H1 (cell line): ENCODE data around the gene SLC9C1. TPM values are rescaled to one million over a fixed set of nuclear protein-coding genes. Genes with fewer than 3 reads are reported as not detected.

Experiments used
- CTCF ChIA-PET: fragments of 300-600 bp; sonication (Branson Sonifier 250); formaldehyde crosslinking; loops from one replicate; lab custom pipeline; 2021; ENCODE audit not compliant: partially characterized antibody; lab: Charles Lee
- POLR2A ChIA-PET: fragments of 300-600 bp; sonication (Branson Sonifier 250); formaldehyde crosslinking; loops from one replicate; lab custom pipeline; 2021; ENCODE audit warnings: inconsistent platforms; ENCODE audit not compliant: partially characterized antibody; lab: Charles Lee
- DNase-seq, 2 experiments: peaks; one replicate each; pipeline versions ENCODE4 v3.0.0 to v3.0.0-alpha.2; 2010 to 2022; ENCODE audit warnings: low spot score in 2 of 2, low read depth in 1 of 2, mixed read lengths in 1 of 2
- FAIRE-seq: peaks from 2 replicates; lab custom pipeline; 2011; peaks lifted over from hg19 to GRCh38; lab: Jason Lieb, UNC
- H2AFZ ChIP-seq: 2 replicates; pipeline ENCODE4 v1.8.1; 2012; ENCODE audit warnings: low read length, inconsistent platforms
- H2AK5ac ChIP-seq: 2 replicates; pipeline ENCODE4 v1.6.1; 2013; ENCODE audit warnings: low read depth, low read length
- H2BK120ac ChIP-seq: replicated peaks from 2 replicates; pipeline ENCODE3; 2013; ENCODE audit warnings: low read depth, low read length, inconsistent platforms
- H2BK12ac ChIP-seq: 2 replicates; pipeline ENCODE4 v1.6.1; 2013; ENCODE audit warnings: low read depth, low read length
- H2BK15ac ChIP-seq: 2 replicates; pipeline ENCODE4 v1.6.1; 2013; ENCODE audit warnings: low read length
- H2BK20ac ChIP-seq: 2 replicates; pipeline ENCODE4 v1.6.1; 2013; ENCODE audit warnings: low read length
- H2BK5ac ChIP-seq: 2 replicates; pipeline ENCODE4 v1.6.1; 2013; ENCODE audit warnings: low read depth, low read length
- H3K14ac ChIP-seq: 2 replicates; pipeline ENCODE4 v1.6.1; 2013; ENCODE audit warnings: inconsistent platforms; ENCODE audit not compliant: insufficient read length
- H3K18ac ChIP-seq: 2 replicates; pipeline ENCODE4 v1.6.1; 2013; ENCODE audit warnings: low read length; ENCODE audit errors: extremely low read depth
- H3K23ac ChIP-seq: 2 replicates; pipeline ENCODE4 v1.6.1; 2013; ENCODE audit warnings: inconsistent platforms; ENCODE audit not compliant: insufficient read length
- H3K23me2 ChIP-seq: 2 replicates; pipeline ENCODE4 v1.6.1; 2013; ENCODE audit warnings: low read depth, low read length
- H3K27ac ChIP-seq: 2 replicates; pipeline ENCODE4 v1.6.1; 2011; ENCODE audit warnings: low read depth, low read length, inconsistent platforms
- H3K27me3 ChIP-seq, 4 experiments: replicated peaks in 1 of 4; 1 replicate in 1 of 4; 2 replicates in 3 of 4; pipeline versions ENCODE4 v1.6.1 to v1.8.1; 2011 to 2013; ENCODE audit warnings: low read length in 3 of 4, mild to moderate bottlenecking in 3 of 4, inconsistent platforms in 2 of 4, mixed read lengths in 2 of 4, moderate library complexity in 1 of 4; ENCODE audit not compliant: control insufficient read depth in 3 of 4, insufficient read depth in 3 of 4; ENCODE audit errors: extremely low read depth in 1 of 4
- H3K36me3 ChIP-seq, 4 experiments: 2 replicates each; pipeline versions ENCODE4 v1.6.1 to v1.8.1; 2011 to 2013; ENCODE audit warnings: mild to moderate bottlenecking in 4 of 4, low read length in 3 of 4, moderate library complexity in 2 of 4, control low read depth in 1 of 4, inconsistent platforms in 1 of 4; ENCODE audit not compliant: insufficient read depth in 4 of 4, control insufficient read depth in 2 of 4
- H3K4ac ChIP-seq: replicated peaks from 2 replicates; pipeline ENCODE3; 2013; ENCODE audit warnings: low read length, low read depth, mixed read lengths, inconsistent platforms; ENCODE audit not compliant: insufficient read length
- H3K4me1 ChIP-seq, 4 experiments: replicated peaks in 1 of 4; 1 replicate in 1 of 4; 2 replicates in 3 of 4; pipeline versions ENCODE4 v1.6.1 to v1.8.1; 2011 to 2013; ENCODE audit warnings: low read length in 3 of 4, inconsistent platforms in 2 of 4, mixed read lengths in 1 of 4; ENCODE audit not compliant: insufficient read depth in 4 of 4, control insufficient read depth in 3 of 4
- H3K4me2 ChIP-seq, 2 experiments: 2 replicates each; pipeline versions ENCODE4 v1.6.1 to v1.8.1; 2011 to 2013; ENCODE audit warnings: low read depth in 2 of 2, low read length in 2 of 2, control low read depth in 1 of 2, inconsistent platforms in 1 of 2, mild to moderate bottlenecking in 1 of 2; ENCODE audit not compliant: insufficient read depth in 1 of 2
- H3K4me3 ChIP-seq, 4 experiments: fragments of 200-600, 300-600 bp in 1 of 4; sonication (generic), shearing (Covaris generic), sonication (Bioruptor Twin) in 1 of 4; 2 replicates each; pipeline versions ENCODE4 v1.5.1 to v1.8.1; 2011 to 2016; ENCODE audit warnings: low read length in 4 of 4, low read depth in 3 of 4, control low read depth in 2 of 4, inconsistent platforms in 2 of 4, mild to moderate bottlenecking in 2 of 4, mixed read lengths in 1 of 4, moderate library complexity in 1 of 4; ENCODE audit not compliant: insufficient read depth in 2 of 4; ENCODE audit errors: extremely low read depth in 1 of 4
- H3K56ac ChIP-seq: replicated peaks from 2 replicates; pipeline ENCODE3; 2013; ENCODE audit warnings: low read depth, mild to moderate bottlenecking, mixed read lengths, low read length, inconsistent platforms; ENCODE audit not compliant: insufficient read length
- H3K79me1 ChIP-seq: 2 replicates; pipeline ENCODE4 v1.6.1; 2013; ENCODE audit warnings: low read depth, low read length, control low read depth
- H3K79me2 ChIP-seq, 2 experiments: 2 replicates each; pipeline versions ENCODE4 v1.6.1 to v1.8.1; 2012 to 2013; ENCODE audit warnings: low read length in 2 of 2, mild to moderate bottlenecking in 2 of 2, inconsistent platforms in 1 of 2; ENCODE audit not compliant: insufficient read depth in 2 of 2, control insufficient read depth in 1 of 2
- H3K9ac ChIP-seq, 4 experiments: replicated peaks in 1 of 4; 1 replicate in 1 of 4; 2 replicates in 3 of 4; pipeline versions ENCODE4 v1.6.1 to v1.8.1; 2011 to 2013; ENCODE audit warnings: low read depth in 3 of 4, low read length in 3 of 4, control low read depth in 2 of 4, mild to moderate bottlenecking in 2 of 4, moderate library complexity in 2 of 4, inconsistent platforms in 1 of 4; ENCODE audit errors: extremely low read depth in 1 of 4
- H3K9me3 ChIP-seq, 2 experiments: 2 replicates each; pipeline versions ENCODE4 v1.6.1 to v1.8.1; 2012 to 2013; ENCODE audit warnings: mild to moderate bottlenecking in 2 of 2, moderate library complexity in 2 of 2, control low read depth in 1 of 2, inconsistent platforms in 1 of 2, low read depth in 1 of 2, low read length in 1 of 2, mixed read lengths in 1 of 2; ENCODE audit not compliant: insufficient read depth in 2 of 2
- H4K20me1 ChIP-seq, 2 experiments: replicated peaks in 1 of 2; 2 replicates each; pipeline versions ENCODE3 to v1.8.1; 2011 to 2013; ENCODE audit warnings: inconsistent platforms in 2 of 2, low read length in 2 of 2, mild to moderate bottlenecking in 1 of 2; ENCODE audit not compliant: insufficient read depth in 2 of 2, control insufficient read depth in 1 of 2
- H4K5ac ChIP-seq: 2 replicates; pipeline ENCODE4 v1.6.1; 2013; ENCODE audit warnings: low read length, low read depth, mixed read lengths, inconsistent platforms; ENCODE audit not compliant: insufficient read length
- H4K8ac ChIP-seq: 2 replicates; pipeline ENCODE4 v1.8.0; 2013; ENCODE audit warnings: mild to moderate bottlenecking, moderate library complexity, low read length, inconsistent platforms; ENCODE audit not compliant: insufficient read depth; ENCODE audit errors: extremely low read depth
- H4K91ac ChIP-seq: replicated peaks from 2 replicates; pipeline ENCODE3; 2013; ENCODE audit warnings: low read length, mixed read lengths, inconsistent platforms; ENCODE audit not compliant: insufficient read length
- ASH2L ChIP-seq: fragments of 200-600, 300-600 bp; sonication (generic); IDR thresholded peaks from one replicate; pipeline ENCODE4 v1.7.1; 2017; ENCODE audit warnings: low read length
- BACH1 ChIP-seq: IDR thresholded peaks from 2 replicates; pipeline ENCODE4 v1.6.1; 2012; ENCODE audit warnings: low read length, improper control_type of control experiment
- CHD2 ChIP-seq: IDR thresholded peaks from 2 replicates; pipeline ENCODE4 v1.6.1; 2012; ENCODE audit warnings: low read length, improper control_type of control experiment
- HDAC2 ChIP-seq, 2 experiments: fragments of 300-600 bp in 1 of 2; sonication (generic) in 1 of 2; IDR thresholded peaks; 2 replicates each; pipeline ENCODE4 v1.6.1; 2011 to 2012; ENCODE audit warnings: low read depth in 2 of 2, low read length in 2 of 2, mild to moderate bottlenecking in 2 of 2, moderate library complexity in 2 of 2, borderline replicate concordance in 1 of 2, inconsistent platforms in 1 of 2
- KDM1A ChIP-seq: fragments of 200-600, 300-600 bp; sonication (generic); IDR thresholded peaks from 2 replicates; pipeline ENCODE4 v1.7.1; 2016; ENCODE audit warnings: mild to moderate bottlenecking, low read length, borderline replicate concordance
- POLR2A ChIP-seq, 2 experiments: IDR thresholded peaks; 1 replicate in 1 of 2; 2 replicates in 1 of 2; pipeline ENCODE4 v1.6.1; 2011; ENCODE audit warnings: low read depth in 2 of 2, low read length in 2 of 2, mild to moderate bottlenecking in 2 of 2; ENCODE audit errors: control extremely low read depth in 1 of 2
- POU5F1 ChIP-seq: IDR thresholded peaks from 2 replicates; pipeline ENCODE4 v1.6.1; 2011; ENCODE audit warnings: low read depth, mild to moderate bottlenecking, low read length, moderate library complexity
- RNF2 ChIP-seq: fragments of 200-900, 300-1000 bp; sonication (generic); IDR thresholded peaks from 2 replicates; pipeline ENCODE4 v1.7.1; 2016; ENCODE audit warnings: borderline replicate concordance, low read depth, mild to moderate bottlenecking, antibody characterized with exemption, low read length; ENCODE audit not compliant: poor library complexity, severe bottlenecking; ENCODE audit errors: missing control alignments
- SP4 ChIP-seq: IDR thresholded peaks from 2 replicates; pipeline ENCODE4 v1.6.1; 2012; ENCODE audit warnings: low read length, inconsistent platforms
- SUZ12 ChIP-seq: fragments of 200-600 bp; sonication (generic); IDR thresholded peaks from 2 replicates; pipeline ENCODE4 v1.6.1; 2012; ENCODE audit warnings: mild to moderate bottlenecking, inconsistent platforms, low read length, moderate library complexity, mixed read lengths
- WGBS, 2 experiments: shearing (Covaris generic) in 1 of 2; methylation state at CpG; one replicate each; pipeline versions ENCODE4 v1.1.6 to v1.1.7; 2013 to 2015; ENCODE audit warnings: low lambda C conversion rate in 2 of 2, mixed read lengths in 2 of 2, inconsistent platforms in 1 of 2, low coverage in 1 of 2, missing lambda C conversion rate in 1 of 2; ENCODE audit not compliant: insufficient replicate concordance in 2 of 2, insufficient coverage in 1 of 2, insufficient read length in 1 of 2; ENCODE audit errors: extremely low coverage in 1 of 2, missing lambda C conversion rate in 1 of 2; 5-methylcytosine and 5-hydroxymethylcytosine counted together
- polyA plus RNA-seq, 7 experiments: library from polyadenylated mRNA; depleted of rRNA in 3 of 7; stranded (reverse) in 5 of 7; unstranded in 2 of 7; fragments of >200 nt in 5 of 7; fragments of 200-250 nt in 2 of 7; gene quantifications; 1 replicate in 5 of 7; 2 replicates in 1 of 7; 4 replicates in 1 of 7; pipeline versions ENCODE4 v1.2.1 to v1.2.3, GENCODE V29; 2011 to 2013; ENCODE audit warnings: missing spikeins in 2 of 7, mixed read lengths in 2 of 7
- total RNA-seq: library from RNA; stranded (reverse); fragmentation: NEBNext Ultra II Directional; extraction: Animal tissue kit (Norgen Biotek cat#: 25700); gene quantifications from 2 replicates; pipeline ENCODE4 v1.2.1, GENCODE V29; 2021
- TF ChIP-seq, protein P1 (sequence below): IDR thresholded peaks from 2 replicates; pipeline ENCODE4 v1.6.1; 2012; ENCODE audit warnings: inconsistent platforms
- TF ChIP-seq, protein P2 (sequence below): IDR thresholded peaks from 2 replicates; pipeline ENCODE4 v1.6.1; 2011; ENCODE audit warnings: low read depth, mild to moderate bottlenecking, low read length; ENCODE audit not compliant: insufficient read depth

Gene SLC9C1
- total and polyA plus RNA-seq, 2 of the 8 experiments (the other 6 are each of a cell fraction or from before 2014, with no cell fraction given), result 0.15 to 0.24 TPM

GRCh38 chr3:112097378-112097777 is 196.6 kb downstream of the SLC9C1 start:
- ChIA-PET CTCF (interaction anchor here (2.1 kb wide), 1 partner anchor 14 kb away, joined by 6 read pairs; no protein-coding TSS in a partner anchor), POLR2A (no interaction called here)
- no peak overlapping the region for H2BK120ac ChIP-seq
- DNase-seq (no peak), FAIRE-seq (no peak)
- H3K4me2 ChIP-seq, result no peak overlapping the region
- H4K8ac ChIP-seq, result no peak overlapping the region
- no peak overlapping the region for H4K5ac ChIP-seq
- H3K4me1 ChIP-seq, result peaks cover 2 to 9% (median 5%) of the 10 kb centered on the region in 4 experiments; a peak in 5 of 7 replicates
- H3K56ac ChIP-seq, result no peak overlapping the region
- no peak overlapping the region for H3K23ac ChIP-seq
- no peak overlapping the region for H3K9ac ChIP-seq
- no peak overlapping the region for H2BK12ac ChIP-seq
- H3K18ac ChIP-seq, result no peak overlapping the region
- H3K27ac ChIP-seq, result no peak overlapping the region
- peaks cover 0 to 6% (median 1%) of the 10 kb centered on the region in 4 experiments; a peak in 2 of 8 replicates for H3K36me3 ChIP-seq
- H3K4ac ChIP-seq, result no peak overlapping the region
- H4K20me1 ChIP-seq, result no peaks in the 10 kb centered on the region
- H2BK5ac ChIP-seq, result no peak overlapping the region
- H3K23me2 ChIP-seq, result no peaks in the 10 kb centered on the region
- 86% methylated on average over 4 of the region's 4 CpGs; no CpG with 5 or more reads in 1 of the 2 experiments for WGBS, 2 experiments
- no peak overlapping the region for H2BK20ac ChIP-seq
- no peak overlapping the region for H4K91ac ChIP-seq
- H3K79me1 ChIP-seq, result no peaks in the 10 kb centered on the region; the same call in 1 of the 2 replicates
- H3K9me3 ChIP-seq, result no peaks in the 10 kb centered on the region
- no peaks in the 10 kb centered on the region for H3K27me3 ChIP-seq
- H3K14ac ChIP-seq, result no peak overlapping the region
- no peaks in the 10 kb centered on the region for H3K79me2 ChIP-seq
- H2AK5ac ChIP-seq, result no peak overlapping the region
- no peak overlapping the region for H2AFZ ChIP-seq
- H3K4me3 ChIP-seq, result no peak overlapping the region
- no peak overlapping the region for H2BK15ac ChIP-seq
- no peak for TF ChIP-seq KDM1A
- no peak for TF ChIP-seq HDAC2 (IDR thresholded peaks at IDR 0.05; ENCODE audit: borderline replicate concordance in 1 of 2, low read depth in 2 of 2, low read length in 2 of 2)
- TF ChIP-seq POLR2A (IDR thresholded peaks at IDR 0.05; ENCODE audit: control extremely low read depth in 1 of 2, low read depth in 2 of 2, low read length in 2 of 2), result no peak
- TF ChIP-seq, protein P1, sequence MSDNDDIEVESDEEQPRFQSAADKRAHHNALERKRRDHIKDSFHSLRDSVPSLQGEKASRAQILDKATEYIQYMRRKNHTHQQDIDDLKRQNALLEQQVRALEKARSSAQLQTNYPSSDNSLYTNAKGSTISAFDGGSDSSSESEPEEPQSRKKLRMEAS, result no peak
- no peak for TF ChIP-seq ASH2L
- TF ChIP-seq, protein P2, sequence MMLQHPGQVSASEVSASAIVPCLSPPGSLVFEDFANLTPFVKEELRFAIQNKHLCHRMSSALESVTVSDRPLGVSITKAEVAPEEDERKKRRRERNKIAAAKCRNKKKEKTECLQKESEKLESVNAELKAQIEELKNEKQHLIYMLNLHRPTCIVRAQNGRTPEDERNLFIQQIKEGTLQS, result no peak
- TF ChIP-seq SUZ12, result no peak
- no peak for TF ChIP-seq RNF2
- TF ChIP-seq CHD2, result no peak
- TF ChIP-seq POU5F1, result no peak
- no peak for TF ChIP-seq BACH1
- no peak for TF ChIP-seq SP4
